ENCODE measurements around the gene ZSCAN26.
A peak's percentile ranks its signal among the peaks of the same experiment; 100 is the strongest.
"Not testable (repeated sequence)": the region's sequence is repeated elsewhere in the genome, so short reads cannot be mapped to it uniquely, and the experiment has no call there.

The ZSCAN26 gene

DNA sequence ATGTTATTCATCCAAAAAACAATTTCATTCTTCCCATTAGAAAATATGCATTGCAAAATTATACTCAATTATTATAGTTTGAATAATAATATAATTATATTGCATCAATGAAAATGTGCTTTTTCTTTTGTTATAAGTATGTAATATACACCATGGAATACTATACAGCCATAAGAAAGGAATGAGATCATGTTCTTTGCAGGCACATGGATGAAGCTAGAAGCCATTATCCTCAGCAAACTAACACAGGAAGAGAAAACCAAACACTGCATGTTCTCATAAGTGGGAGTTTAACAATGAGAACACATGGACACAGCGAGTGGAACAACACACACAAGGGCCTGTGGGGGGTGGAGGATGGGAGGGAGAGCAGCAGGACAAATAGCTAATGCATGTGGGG, 9.9 kb upstream of the ZSCAN26 start:
- DNase-seq = no peak

GRCh38 chr6:28258877-28259777, 7.8 kb upstream of the ZSCAN26 start, which contains the start of gene NKAPL:
Gene NKAPL, plus strand, starts transcription at chr6:28259297. Its CDS starts 75 bp downstream, at chr6:28259372.
- DNase-seq = peak; percentile 62

GRCh38 chr6:28263922-28264321, 3.0 kb upstream of the ZSCAN26 start:
- DNase-seq = no peak

DNA sequence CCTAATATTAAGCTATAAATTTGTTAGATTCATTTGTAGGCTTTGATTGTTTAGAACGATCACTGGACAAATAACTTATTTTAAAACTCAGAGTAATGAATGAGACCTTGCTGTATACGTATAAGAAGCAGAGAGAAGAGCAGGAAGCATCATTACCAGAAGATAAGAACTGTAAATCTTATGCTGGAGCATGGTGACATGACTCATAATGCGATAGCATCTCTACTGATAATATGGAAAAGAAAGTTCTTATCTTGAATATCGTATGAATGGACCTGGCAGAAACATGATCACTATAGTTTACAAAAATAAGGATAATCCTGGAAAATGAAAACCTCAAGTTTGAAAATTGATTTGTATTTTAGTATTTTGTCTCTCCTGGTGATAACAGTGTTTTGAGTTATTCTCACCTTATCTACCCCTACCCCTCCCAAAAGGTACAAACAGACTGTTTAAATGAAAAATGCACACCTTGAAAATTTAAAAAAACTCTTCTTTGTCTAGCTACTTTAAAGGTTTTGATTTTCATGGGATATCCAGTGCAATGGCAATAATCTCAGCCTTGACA, 2.0 kb upstream of the ZSCAN26 start:
- DNase-seq = no peak

DNA sequence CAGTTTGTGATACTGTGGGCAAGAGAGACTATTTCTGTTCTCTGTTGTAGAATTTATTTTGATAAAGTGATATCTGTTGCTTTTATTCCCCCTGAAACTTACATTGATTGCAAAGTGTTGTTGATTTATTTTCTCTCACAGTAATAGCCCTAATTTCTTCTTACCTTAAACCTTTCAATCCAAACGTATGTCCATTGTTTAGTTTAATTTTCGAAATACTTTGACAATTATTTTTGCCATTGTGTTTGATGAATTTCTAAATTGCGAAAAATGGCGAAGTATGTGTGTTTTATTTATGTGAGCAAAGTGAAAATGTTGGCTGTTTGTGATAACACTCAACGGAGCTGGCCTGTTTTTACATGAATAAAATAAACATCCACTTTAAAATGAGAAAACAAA, 381 bp upstream of the ZSCAN26 start:
- no peak for DNase-seq

DNA sequence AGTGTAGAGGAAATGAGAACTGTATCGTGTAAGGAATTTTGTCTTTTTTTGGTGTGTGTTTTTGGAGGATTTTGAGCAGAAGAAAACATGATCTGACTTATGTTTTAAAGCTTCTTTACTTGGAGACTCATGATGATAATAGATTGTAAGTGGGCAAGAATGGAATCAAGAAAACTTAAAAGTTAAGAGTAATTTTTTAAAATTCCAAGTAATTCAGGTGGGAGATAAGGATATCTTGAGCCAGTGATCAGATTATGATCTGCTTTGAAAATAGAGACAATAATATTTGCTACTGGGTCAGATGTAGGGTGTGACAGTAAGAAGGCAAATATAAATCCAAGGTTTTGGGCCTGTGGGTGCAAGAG, 734 bp downstream of the ZSCAN26 start:
- DNase-seq = no peak

GRCh38 chr6:28269492-28269891, 2.5 kb downstream of the ZSCAN26 start:
- DNase-seq = no peak

- no peak for DNase-seq
These were observed 7.9 kb downstream of the ZSCAN26 start for GRCh38 chr6:28274888-28275287.

DNA sequence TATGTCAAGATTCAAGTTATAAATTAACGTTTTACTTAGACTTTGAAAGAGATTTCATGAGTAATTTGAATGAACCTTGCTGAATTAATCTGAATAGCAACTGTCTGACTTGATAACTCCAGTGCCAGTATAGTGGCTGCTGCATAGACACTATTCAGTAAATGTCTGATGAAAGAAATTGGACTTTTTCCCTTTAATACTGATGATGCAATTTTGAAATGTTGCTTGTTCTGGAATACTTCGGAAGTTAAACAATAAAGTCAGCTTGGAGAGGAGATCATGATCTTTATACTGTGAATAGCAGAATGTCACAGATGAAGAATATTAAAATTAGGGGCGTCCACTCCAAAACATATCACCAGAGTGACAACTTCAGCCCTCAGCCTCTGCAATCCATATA, 10.8 kb downstream of the ZSCAN26 start:
- no peak for DNase-seq

GRCh38 chr6:28280595-28281287, 13.8 kb downstream of the ZSCAN26 start:
- no peak for DNase-seq

DNA sequence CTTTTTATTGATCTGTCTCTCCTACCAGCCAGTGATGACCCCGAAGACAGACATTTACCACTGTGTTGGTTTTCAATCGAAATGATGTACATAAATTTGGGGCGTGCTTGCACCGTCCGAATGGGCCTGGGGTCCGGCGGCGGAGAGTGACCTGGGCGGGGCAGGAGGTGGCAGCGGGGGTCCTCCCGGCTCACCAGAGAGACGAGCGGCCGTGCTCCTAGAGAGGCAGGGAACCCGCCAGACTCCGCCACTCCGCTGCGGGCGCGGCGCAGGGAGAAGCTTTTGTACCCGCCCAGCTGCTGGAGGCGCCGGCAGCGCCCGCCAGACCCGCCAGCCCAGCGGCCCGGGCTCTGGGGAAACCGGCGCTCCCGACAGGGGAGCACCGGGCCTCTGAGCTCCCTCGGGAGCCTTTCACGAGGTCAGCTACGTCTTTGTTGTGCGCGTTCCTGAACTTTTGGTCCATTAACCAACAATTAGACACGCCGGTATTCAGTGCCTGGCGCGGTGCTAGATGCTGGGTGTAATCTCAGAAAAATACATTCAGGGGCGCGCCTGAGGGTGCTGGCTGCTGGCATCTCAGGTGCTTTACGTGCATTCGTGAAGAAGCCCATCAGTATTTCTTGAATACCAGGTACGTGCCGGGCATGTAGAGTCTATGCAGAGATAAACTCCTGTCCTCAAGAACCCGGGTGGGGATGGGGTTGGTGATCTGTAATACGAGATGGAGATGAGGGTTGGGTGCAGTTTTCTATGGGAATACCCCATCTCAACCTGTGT, 14.5 kb downstream of the ZSCAN26 start, which contains the start of gene PGBD1:
Gene PGBD1, plus strand, starts transcription at position 285 of the 777 bp plus-strand sequence. CDS start 2,242 bp downstream, outside the sequence.
- peak; percentile 45 for DNase-seq

GRCh38 chr6:28282926-28283325, 16.0 kb downstream of the ZSCAN26 start:
- no peak for DNase-seq

DNA sequence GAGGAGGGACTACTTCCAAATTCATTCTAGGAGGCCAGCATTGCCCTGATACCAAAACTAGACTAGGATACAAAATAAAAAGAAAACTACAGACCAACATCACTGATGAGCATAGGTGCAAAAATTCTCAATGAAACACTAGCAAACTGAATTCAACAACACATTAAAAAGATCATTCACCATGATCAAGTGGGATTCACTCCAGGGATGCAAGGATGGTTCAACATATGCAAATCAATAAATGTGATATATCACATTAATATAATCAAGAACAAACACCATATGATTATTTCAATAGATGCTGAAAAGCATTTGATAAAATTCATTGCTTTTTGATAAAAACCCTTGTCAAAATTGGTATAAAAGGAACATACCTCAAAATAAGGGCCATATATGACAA, 24.6 kb downstream of the ZSCAN26 start:
- DNase-seq = no peak

GRCh38 chr6:28295326-28295725, 28.4 kb downstream of the ZSCAN26 start:
- DNase-seq = no peak

GRCh38 chr6:28296520-28297060, 29.6 kb downstream of the ZSCAN26 start:
- DNase-seq = no peak

- no peak for DNase-seq
These were observed 36.6 kb downstream of the ZSCAN26 start for GRCh38 chr6:28303570-28303969.

DNA sequence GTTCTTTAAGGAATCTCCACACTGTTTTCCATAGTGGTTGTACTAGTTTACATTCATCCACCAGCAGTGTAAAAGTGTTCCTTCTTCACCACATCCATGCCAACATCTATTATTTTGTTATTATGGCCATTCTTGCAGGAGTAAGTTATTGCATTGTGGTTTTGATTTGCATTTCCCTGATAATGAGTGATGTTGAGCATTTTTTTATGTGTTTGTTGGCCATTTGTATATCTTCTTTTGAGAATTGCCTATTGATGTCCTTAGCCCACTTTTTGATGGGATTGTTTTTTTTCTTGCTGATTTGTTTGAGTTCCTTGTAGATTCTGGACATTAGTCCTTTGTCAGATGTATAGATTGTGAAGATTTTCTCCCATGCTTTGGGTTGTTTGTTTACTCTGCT, 39.4 kb downstream of the ZSCAN26 start:
- DNase-seq = not testable (repeated sequence)

GRCh38 chr6:28311139-28311823, 44.3 kb downstream of the ZSCAN26 start:
- DNase-seq = no peak

DNA sequence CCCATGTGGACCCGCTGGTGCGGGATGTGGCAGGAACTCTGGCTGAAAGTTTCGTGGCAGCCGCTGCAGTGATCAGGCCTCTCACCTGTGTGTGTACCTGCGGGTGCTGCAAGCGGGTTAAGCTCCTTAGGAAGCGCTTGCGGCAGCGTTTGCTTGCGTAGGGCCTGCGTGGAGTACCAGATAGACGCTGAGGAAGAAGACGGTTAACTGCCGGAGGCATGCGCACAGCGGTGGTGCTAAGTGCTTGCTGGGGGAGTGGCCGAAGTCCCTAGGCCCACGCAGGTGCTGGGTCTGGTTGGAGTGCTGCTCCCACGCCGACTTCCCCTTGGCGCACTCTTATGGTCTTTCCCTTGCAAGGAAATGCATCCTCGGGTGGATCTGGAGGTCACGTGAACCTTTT, 46.0 kb downstream of the ZSCAN26 start:
- DNase-seq = no peak

DNA sequence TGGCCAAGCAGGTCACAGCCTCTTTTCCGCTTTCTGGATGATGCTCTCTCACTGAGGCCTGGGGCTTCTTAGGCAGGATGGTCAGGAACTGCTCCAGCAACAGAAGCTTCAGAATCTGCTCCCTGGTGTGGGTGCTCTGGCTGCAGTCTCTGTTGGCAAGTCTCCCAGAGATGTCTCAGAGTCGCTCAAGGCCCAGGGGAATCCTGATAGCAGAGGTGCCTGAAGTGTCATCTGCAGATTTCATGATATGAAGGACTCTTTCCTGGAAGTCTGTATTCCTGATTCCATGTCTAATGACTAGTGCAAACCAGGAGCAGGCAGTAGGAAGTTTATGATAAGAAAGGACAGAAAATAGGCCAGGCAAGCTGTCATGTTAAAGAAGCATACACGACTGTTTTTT, 48.7 kb downstream of the ZSCAN26 start:
- DNase-seq = no peak

- not testable (repeated sequence) for DNase-seq
These were observed 50.9 kb downstream of the ZSCAN26 start for GRCh38 chr6:28317866-28318265.

DNA sequence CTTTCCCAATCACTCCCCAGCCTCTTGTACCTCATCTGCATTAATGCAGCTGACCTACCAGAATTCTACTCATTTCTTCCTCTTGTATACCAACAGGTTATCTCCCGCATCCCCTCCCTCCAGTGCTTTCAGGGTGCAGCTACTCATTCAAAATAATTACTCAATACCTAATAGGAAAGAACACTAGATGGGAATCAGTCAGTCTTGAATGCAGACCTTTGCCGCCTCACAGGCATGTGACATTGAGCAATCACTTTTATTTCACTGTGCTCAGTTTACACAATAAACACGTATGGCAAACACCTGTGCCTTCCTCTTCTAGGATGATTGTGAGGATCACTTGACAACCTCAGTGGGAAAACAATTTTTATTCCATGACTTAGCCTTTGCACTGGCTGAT, 55.7 kb downstream of the ZSCAN26 start:
- DNase-seq = no peak
